Measurements from ENCODE around the gene CHCHD1. TPM values are rescaled to one million over a fixed set of nuclear protein-coding genes. Genes with fewer than 3 reads are reported as not detected.
A peak's percentile ranks its signal among the peaks of the same experiment; 100 is the strongest.

The CHCHD1 gene
- total and polyA plus RNA-seq, 2 donors (not counting 3 experiments of a cell fraction or from before 2014, with no cell fraction given) = 31.7 to 39.2 TPM

GRCh38 chr10:73781548-73781878 is 335 bp upstream of the CHCHD1 start:
- intact Hi-C loops (cut with micrococcal nuclease) (no loop called here), dilution Hi-C loops (cut with MboI; ENCODE audit: extremely low pct_ligation_motif_present, low sequenced_read_pairs) (no loop called here)
- peaks cover 2% of the 10 kb centered on the region for H4K20me1 ChIP-seq (replicated peaks; ENCODE audit: control insufficient read depth, extremely low read depth, insufficient read depth, low read length)
- FAIRE-seq = peak; percentile 48
- peak overlapping the region; percentile 84 for H3K9ac ChIP-seq (replicated peaks; ENCODE audit: extremely low read depth, insufficient read depth, low read length)
- H3K4me1 ChIP-seq (ENCODE audit: control insufficient read depth, extremely low read depth, insufficient read depth, low read length) = peaks cover 27% of the 10 kb centered on the region
- ChIA-PET POLR2A (interaction anchor here (1.6 kb wide), 1 partner anchor 9 kb away, joined by 11 read pairs; a partner anchor contains a TSS), CTCF (interaction anchor here (0.9 to 2.2 kb wide), 4 partner anchors 10 to 159 kb away, joined by 4 to 10 read pairs (median 5); a partner anchor contains a TSS)
- H3K4me2 ChIP-seq (ENCODE audit: insufficient read depth, low read length) = peak overlapping the region; percentile 91
- BruUV-seq (replicated peaks) = no TSS peak
- H3K4me3 ChIP-seq (replicated peaks in 1 of 3; ENCODE audit: insufficient read depth in 1 of 3, low read depth in 1 of 3, low read length in 3 of 3) = peak overlapping the region; percentile 87 to 96 (median 91)
- H3K79me2 ChIP-seq (ENCODE audit: control insufficient read depth, insufficient read depth, low read length) = peaks cover 51% of the 10 kb centered on the region
- H3K27me3 ChIP-seq (ENCODE audit: control insufficient read depth in 2 of 2, insufficient read depth in 2 of 2, low read length in 2 of 2) = no peaks in the 10 kb centered on the region
- H3K36me3 ChIP-seq (ENCODE audit: control insufficient read depth in 2 of 2, extremely low read depth in 1 of 2, insufficient read depth in 2 of 2, low read length in 2 of 2) = peaks cover 0 to 3% of the 10 kb centered on the region in 2 experiments
- H3K9me1 ChIP-seq (replicated peaks; ENCODE audit: control insufficient read depth, extremely low read depth, insufficient read depth, low read length) = no peaks in the 10 kb centered on the region
- peak overlapping the region; percentile 19 for H3K27ac ChIP-seq (ENCODE audit: insufficient read depth, low read depth, low read length)
- DNase-seq (ENCODE audit: low read depth, low spot score) = no peak
- H2AFZ ChIP-seq (ENCODE audit: low read depth, low read length) = peak overlapping the region; percentile 72
- no peaks in the 10 kb centered on the region for H3K9me3 ChIP-seq (replicated peaks; ENCODE audit: control insufficient read depth, insufficient read depth, low read length)
- TF ChIP-seq JUN (IDR thresholded peaks at IDR 0.05; ENCODE audit: borderline replicate concordance, insufficient read depth, insufficient read length, low read depth) (no peak), GATA2 (IDR thresholded peaks at IDR 0.05; ENCODE audit: insufficient read depth, insufficient read length, low read depth, low read length) (no peak), EZH2 (IDR thresholded peaks at IDR 0.05; ENCODE audit: borderline replicate concordance, low read depth, low read length, severe bottlenecking) (no peak)
- TF ChIP-seq, protein P1, sequence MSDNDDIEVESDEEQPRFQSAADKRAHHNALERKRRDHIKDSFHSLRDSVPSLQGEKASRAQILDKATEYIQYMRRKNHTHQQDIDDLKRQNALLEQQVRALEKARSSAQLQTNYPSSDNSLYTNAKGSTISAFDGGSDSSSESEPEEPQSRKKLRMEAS (IDR thresholded peaks at IDR 0.05; ENCODE audit: insufficient read depth, insufficient read length) = no peak

GRCh38 chr10:73782749-73783085 is 869 bp downstream of the CHCHD1 start:
- Histone ChIP-seq H3K9ac (replicated peaks; ENCODE audit: extremely low read depth, insufficient read depth, low read length) (peak overlapping the region; percentile 84), H3K9me1 (replicated peaks; ENCODE audit: control insufficient read depth, extremely low read depth, insufficient read depth, low read length) (no peaks in the 10 kb centered on the region), H2AFZ (ENCODE audit: low read depth, low read length) (no peak overlapping the region), H3K4me1 (ENCODE audit: control insufficient read depth, extremely low read depth, insufficient read depth, low read length) (peaks cover 34% of the 10 kb centered on the region), H3K4me2 (ENCODE audit: insufficient read depth, low read length) (peak overlapping the region; percentile 88), H3K79me2 (ENCODE audit: control insufficient read depth, insufficient read depth, low read length) (peaks cover 56% of the 10 kb centered on the region), H3K27ac (ENCODE audit: insufficient read depth, low read depth, low read length) (no peak overlapping the region), H3K27me3 (ENCODE audit: control insufficient read depth in 2 of 2, insufficient read depth in 2 of 2, low read length in 2 of 2) (no peaks in the 10 kb centered on the region), H3K36me3 (ENCODE audit: control insufficient read depth in 2 of 2, extremely low read depth in 1 of 2, insufficient read depth in 2 of 2, low read length in 2 of 2) (peaks cover 0 to 3% of the 10 kb centered on the region in 2 experiments), H3K4me3 (replicated peaks in 1 of 3; ENCODE audit: insufficient read depth in 1 of 3, low read depth in 1 of 3, low read length in 3 of 3) (peak overlapping the region; percentile 87 to 96 (median 91)), H3K9me3 (replicated peaks; ENCODE audit: control insufficient read depth, insufficient read depth, low read length) (no peaks in the 10 kb centered on the region), H4K20me1 (replicated peaks; ENCODE audit: control insufficient read depth, extremely low read depth, insufficient read depth, low read length) (peaks cover 2% of the 10 kb centered on the region)
- dilution Hi-C loops (cut with MboI; ENCODE audit: extremely low pct_ligation_motif_present, low sequenced_read_pairs) (no loop called here), intact Hi-C loops (cut with micrococcal nuclease) (no loop called here)
- ChIA-PET CTCF (no interaction called here), POLR2A (interaction anchor here (1.6 kb wide), 1 partner anchor 10 kb away, joined by 11 read pairs; a partner anchor contains a TSS)
- DNase-seq (ENCODE audit: low read depth, low spot score) (no peak), FAIRE-seq (no peak)
- BruUV-seq (replicated peaks) = no TSS peak
- TF ChIP-seq FOS (IDR thresholded peaks at IDR 0.05; ENCODE audit: borderline replicate concordance, insufficient read depth, low read length) = no peak
- no peak for TF ChIP-seq EZH2 (IDR thresholded peaks at IDR 0.05; ENCODE audit: borderline replicate concordance, low read depth, low read length, severe bottlenecking)
- TF ChIP-seq, protein P1 (IDR thresholded peaks at IDR 0.05; ENCODE audit: insufficient read depth, insufficient read length) = no peak
